ENCODE results near the gene HAAO.

Gene HAAO

DNA sequence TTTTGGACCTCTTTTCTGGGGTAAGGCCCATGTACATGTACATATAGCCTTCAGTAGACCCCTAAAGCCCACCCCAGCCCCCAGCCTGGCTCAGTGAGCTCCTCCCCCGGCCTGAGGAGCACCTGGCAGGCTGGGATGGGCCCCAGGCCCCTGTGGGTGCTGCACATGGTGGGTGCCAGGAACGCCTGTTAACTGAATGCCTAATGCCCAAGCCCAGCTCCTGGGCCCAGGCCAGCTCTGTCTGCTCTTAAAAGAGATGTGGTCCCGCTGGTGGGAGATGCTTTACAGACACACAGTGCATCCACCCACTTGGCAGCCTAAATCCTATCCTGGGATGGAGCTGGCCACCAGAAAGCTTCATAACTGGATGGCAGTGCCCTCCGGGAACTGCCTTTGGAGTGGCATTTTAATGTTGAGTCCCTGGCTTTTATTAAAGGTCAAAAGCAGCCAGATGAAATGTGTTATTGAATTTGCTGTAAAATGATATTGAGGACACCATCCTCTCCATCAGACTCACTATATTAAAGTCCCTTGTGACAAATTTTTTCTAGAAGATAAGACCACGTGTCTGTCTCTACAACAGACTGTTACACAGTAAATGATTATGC, 20.7 kb downstream of the HAAO start:
- no peaks in the 10 kb centered on the region for H3K9me3 ChIP-seq (replicated peaks; ENCODE audit: insufficient read depth, low read length)
- H3K4me1 ChIP-seq (ENCODE audit: low read length): no peaks in the 10 kb centered on the region
- H3K79me2 ChIP-seq (ENCODE audit: low read length): no peaks in the 10 kb centered on the region
- no peaks in the 10 kb centered on the region for H3K9me2 ChIP-seq (replicated peaks; ENCODE audit: insufficient read depth, low read length)
- no peaks in the 10 kb centered on the region for H3K36me3 ChIP-seq (replicated peaks; ENCODE audit: insufficient read depth, low read length)
- no peak for TF ChIP-seq EZH2 (optimal IDR thresholded peaks at IDR 0.05; ENCODE audit: low read depth, low read length)
- TF ChIP-seq, protein P1, sequence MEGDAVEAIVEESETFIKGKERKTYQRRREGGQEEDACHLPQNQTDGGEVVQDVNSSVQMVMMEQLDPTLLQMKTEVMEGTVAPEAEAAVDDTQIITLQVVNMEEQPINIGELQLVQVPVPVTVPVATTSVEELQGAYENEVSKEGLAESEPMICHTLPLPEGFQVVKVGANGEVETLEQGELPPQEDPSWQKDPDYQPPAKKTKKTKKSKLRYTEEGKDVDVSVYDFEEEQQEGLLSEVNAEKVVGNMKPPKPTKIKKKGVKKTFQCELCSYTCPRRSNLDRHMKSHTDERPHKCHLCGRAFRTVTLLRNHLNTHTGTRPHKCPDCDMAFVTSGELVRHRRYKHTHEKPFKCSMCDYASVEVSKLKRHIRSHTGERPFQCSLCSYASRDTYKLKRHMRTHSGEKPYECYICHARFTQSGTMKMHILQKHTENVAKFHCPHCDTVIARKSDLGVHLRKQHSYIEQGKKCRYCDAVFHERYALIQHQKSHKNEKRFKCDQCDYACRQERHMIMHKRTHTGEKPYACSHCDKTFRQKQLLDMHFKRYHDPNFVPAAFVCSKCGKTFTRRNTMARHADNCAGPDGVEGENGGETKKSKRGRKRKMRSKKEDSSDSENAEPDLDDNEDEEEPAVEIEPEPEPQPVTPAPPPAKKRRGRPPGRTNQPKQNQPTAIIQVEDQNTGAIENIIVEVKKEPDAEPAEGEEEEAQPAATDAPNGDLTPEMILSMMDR (IDR thresholded peaks at IDR 0.05; ENCODE audit: low read length): no peak
- TF ChIP-seq EZH2phosphoT487 (IDR thresholded peaks at IDR 0.05; ENCODE audit: low read length): no peak
- no peak overlapping the region for H3K4me2 ChIP-seq (ENCODE audit: low read depth, low read length)
- no peaks in the 10 kb centered on the region for H3F3A ChIP-seq (ENCODE audit: insufficient read depth, low read length)
- no peak overlapping the region for H3K27ac ChIP-seq (ENCODE audit: low read length)
- no peaks in the 10 kb centered on the region for H3K27me3 ChIP-seq (replicated peaks; ENCODE audit: insufficient read depth, low read length)
- DNase-seq: no peak
- no peaks in the 10 kb centered on the region for H4K20me1 ChIP-seq (ENCODE audit: insufficient read depth, low read length)
- H3K9ac ChIP-seq (ENCODE audit: low read length): no peak overlapping the region
- no peak overlapping the region for H3K4me3 ChIP-seq (ENCODE audit: low read length)
- no peak overlapping the region for H2AFZ ChIP-seq (ENCODE audit: low read length)

DNA sequence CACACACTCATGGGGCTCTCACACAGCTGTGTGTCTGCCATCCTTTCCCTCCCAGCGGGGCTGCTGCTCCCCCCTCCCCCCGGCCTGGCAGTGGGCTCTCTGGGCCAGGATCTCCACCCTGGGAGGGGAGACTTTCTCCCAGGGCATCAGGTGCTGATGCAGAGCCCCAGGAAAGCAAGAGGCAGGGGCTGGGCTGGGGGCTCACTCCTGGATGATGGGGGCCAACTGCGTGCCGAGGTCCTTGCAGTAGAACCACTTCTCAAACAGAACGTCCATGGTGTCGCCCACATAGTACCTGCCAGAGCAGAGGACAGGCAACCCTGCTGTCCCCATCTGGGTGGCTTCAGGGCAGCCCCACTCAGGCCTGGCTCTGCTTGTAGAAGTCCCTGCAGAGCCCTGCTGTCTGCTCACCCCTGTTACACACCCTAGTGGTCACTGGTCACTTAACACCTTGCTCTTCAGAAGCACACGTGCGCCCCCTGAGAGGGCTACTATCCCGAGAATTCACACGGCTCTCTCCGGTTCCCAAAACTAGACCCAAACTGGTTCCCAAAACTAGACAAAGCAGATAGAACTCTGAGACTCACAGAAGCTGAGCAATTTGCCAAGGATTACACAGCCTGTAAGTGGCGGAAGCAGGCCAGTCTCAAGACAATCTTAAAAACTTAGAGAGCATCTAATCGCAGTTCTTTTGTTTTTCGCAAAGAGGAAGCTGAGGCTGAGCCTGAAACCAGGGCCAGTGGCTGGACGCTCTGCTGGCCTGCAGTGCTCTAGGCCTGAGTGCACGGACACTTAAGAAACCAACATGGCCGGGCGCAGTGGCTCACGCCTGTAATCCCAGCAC, 21.9 kb downstream of the HAAO start:
- Histone ChIP-seq H3K36me3 (replicated peaks; ENCODE audit: insufficient read depth, low read length) (no peaks in the 10 kb centered on the region), H3K27ac (ENCODE audit: low read length) (no peak overlapping the region), H3K4me1 (ENCODE audit: low read length) (no peaks in the 10 kb centered on the region), H2AFZ (ENCODE audit: low read length) (no peak overlapping the region), H3K4me3 (ENCODE audit: low read length) (no peak overlapping the region), H3K79me2 (ENCODE audit: low read length) (no peaks in the 10 kb centered on the region), H3K27me3 (replicated peaks; ENCODE audit: insufficient read depth, low read length) (no peaks in the 10 kb centered on the region), H3F3A (ENCODE audit: insufficient read depth, low read length) (no peaks in the 10 kb centered on the region), H3K9ac (ENCODE audit: low read length) (no peak overlapping the region), H3K4me2 (ENCODE audit: low read depth, low read length) (no peak overlapping the region), H3K9me2 (replicated peaks; ENCODE audit: insufficient read depth, low read length) (no peaks in the 10 kb centered on the region), H3K9me3 (replicated peaks; ENCODE audit: insufficient read depth, low read length) (no peaks in the 10 kb centered on the region), H4K20me1 (ENCODE audit: insufficient read depth, low read length) (no peaks in the 10 kb centered on the region)
- TF ChIP-seq, protein P1 (IDR thresholded peaks at IDR 0.05; ENCODE audit: low read length): peak; percentile 31
- TF ChIP-seq EZH2 (optimal IDR thresholded peaks at IDR 0.05; ENCODE audit: low read depth, low read length) (no peak), EZH2phosphoT487 (IDR thresholded peaks at IDR 0.05; ENCODE audit: low read length) (no peak)
- DNase-seq: no peak

DNA sequence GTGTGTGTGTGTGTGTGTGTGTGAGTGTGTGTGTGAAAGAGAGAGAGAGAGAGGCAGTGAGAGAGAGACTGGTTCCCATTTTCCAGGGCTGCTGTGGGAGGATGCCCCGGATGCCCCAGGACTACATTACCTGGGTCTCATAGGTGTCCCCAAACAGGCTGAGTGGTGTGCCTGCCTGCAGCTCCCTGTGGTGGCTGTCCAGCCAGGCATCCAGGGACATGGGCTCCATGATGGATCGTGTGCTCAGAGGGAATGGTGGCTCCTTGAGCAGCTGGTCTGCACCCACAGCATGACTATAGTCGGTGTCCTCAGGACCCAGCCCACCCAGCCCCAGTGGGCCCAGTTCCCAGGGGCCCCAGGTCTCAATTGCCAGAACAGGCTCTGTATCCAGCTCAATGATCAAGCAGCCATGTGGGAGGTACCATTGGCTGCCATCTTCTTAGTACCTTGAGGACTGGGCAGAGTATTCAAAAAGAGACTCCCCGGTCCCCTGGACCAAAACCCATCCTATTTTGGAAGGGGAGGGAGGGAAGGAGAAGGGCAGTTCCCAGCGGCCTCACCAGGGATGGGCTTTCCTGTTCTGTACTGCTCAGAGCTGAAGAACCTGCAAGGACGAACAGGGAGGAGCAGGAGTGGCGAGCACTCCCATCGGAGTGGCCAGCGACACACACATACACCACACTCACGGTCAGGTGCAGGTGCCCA, 22.6 kb downstream of the HAAO start:
- Histone ChIP-seq H3K9me3 (replicated peaks; ENCODE audit: insufficient read depth, low read length) (no peaks in the 10 kb centered on the region), H4K20me1 (ENCODE audit: insufficient read depth, low read length) (no peaks in the 10 kb centered on the region), H3K79me2 (ENCODE audit: low read length) (no peaks in the 10 kb centered on the region), H3K9me2 (replicated peaks; ENCODE audit: insufficient read depth, low read length) (no peaks in the 10 kb centered on the region), H3F3A (ENCODE audit: insufficient read depth, low read length) (no peaks in the 10 kb centered on the region), H3K4me2 (ENCODE audit: low read depth, low read length) (no peak overlapping the region), H3K4me3 (ENCODE audit: low read length) (no peak overlapping the region), H3K9ac (ENCODE audit: low read length) (no peak overlapping the region), H3K27me3 (replicated peaks; ENCODE audit: insufficient read depth, low read length) (no peaks in the 10 kb centered on the region), H3K4me1 (ENCODE audit: low read length) (no peaks in the 10 kb centered on the region), H3K36me3 (replicated peaks; ENCODE audit: insufficient read depth, low read length) (no peaks in the 10 kb centered on the region), H3K27ac (ENCODE audit: low read length) (no peak overlapping the region), H2AFZ (ENCODE audit: low read length) (no peak overlapping the region)
- TF ChIP-seq EZH2phosphoT487 (IDR thresholded peaks at IDR 0.05; ENCODE audit: low read length) (no peak), EZH2 (optimal IDR thresholded peaks at IDR 0.05; ENCODE audit: low read depth, low read length) (no peak)
- TF ChIP-seq, protein P1 (IDR thresholded peaks at IDR 0.05; ENCODE audit: low read length): no peak
- DNase-seq: no peak

All from MM.1S (cell line).